OCI-LY7 (cell line): ENCODE measurements around the gene RAB40C. TPM values are rescaled to one million over a fixed set of nuclear protein-coding genes. Genes with fewer than 3 reads are reported as not detected.

Experiments
- BruUV-seq: library from RNA; stranded (reverse); fragments of 400-500 nt; replicated peaks from 2 replicates; lab custom pipeline; 2021; lab: Mats Ljungman, UMichigan
- CTCF ChIA-PET: fragments of 300-600 bp; sonication (Branson Sonifier 250); formaldehyde crosslinking; loops from one replicate; lab custom pipeline; 2022; ENCODE audit warnings: antibody characterized with exemption; ENCODE audit not compliant: unreplicated experiment; lab: Charles Lee
- POLR2A ChIA-PET: fragments of 300-600 bp; sonication (Branson Sonifier 250); formaldehyde crosslinking; loops from one replicate; lab custom pipeline; 2022; ENCODE audit warnings: antibody characterized with exemption; lab: Charles Lee
- DNase-seq: peaks from one replicate; pipeline ENCODE4 v3.0.0-alpha.2; 2015; ENCODE audit warnings: low spot score
- H2AFZ ChIP-seq: fragments of 200-600 bp; sonication (generic), shearing (Covaris generic); 2 replicates; pipeline ENCODE4 v1.6.1; 2014; ENCODE audit warnings: mild to moderate bottlenecking, antibody characterized with exemption, low read length, moderate library complexity
- H3K27ac ChIP-seq: fragments of 200-600 bp; sonication (generic); 2 replicates; pipeline ENCODE4 v1.5.1; 2014; ENCODE audit warnings: mixed run types, low read depth, mild to moderate bottlenecking, moderate library complexity, low read length, inconsistent platforms; ENCODE audit not compliant: poor library complexity, severe bottlenecking
- H3K36me3 ChIP-seq: fragments of 200-600 bp; sonication (generic); 2 replicates; pipeline ENCODE4 v1.6.1; 2014; ENCODE audit warnings: mild to moderate bottlenecking, antibody characterized with exemption, low read length, moderate library complexity, mixed read lengths; ENCODE audit not compliant: insufficient read depth
- H3K4me1 ChIP-seq: fragments of 200-600 bp; sonication (generic); 2 replicates; pipeline ENCODE4 v1.5.1; 2014; ENCODE audit warnings: mild to moderate bottlenecking, low read length; ENCODE audit not compliant: insufficient read depth, poor library complexity, severe bottlenecking
- H3K4me2 ChIP-seq: fragments of 200-600 bp; sonication (generic); 2 replicates; pipeline ENCODE4 v1.6.1; 2014; ENCODE audit warnings: mild to moderate bottlenecking, low read length
- H3K4me3 ChIP-seq: fragments of 200-600 bp; sonication (generic); 2 replicates; pipeline ENCODE4 v1.5.1; 2014; ENCODE audit warnings: mild to moderate bottlenecking, low read depth, low read length; ENCODE audit not compliant: poor library complexity, severe bottlenecking
- H3K79me2 ChIP-seq: fragments of 200-600 bp; sonication (generic); 2 replicates; pipeline ENCODE4 v1.6.1; 2016; ENCODE audit warnings: low read depth, mild to moderate bottlenecking, low read length, moderate library complexity, mixed read lengths; ENCODE audit not compliant: insufficient read depth
- H3K9me2 ChIP-seq: fragments of 200-600 bp; sonication (generic); 2 replicates; pipeline ENCODE4 v1.6.1; 2016; ENCODE audit warnings: mild to moderate bottlenecking, low read length, mixed read lengths; ENCODE audit not compliant: insufficient read depth
- H3K9me3 ChIP-seq: fragments of 200-600 bp; sonication (generic); 2 replicates; pipeline ENCODE4 v1.6.1; 2014; ENCODE audit warnings: mild to moderate bottlenecking, mixed run types, low read length, mixed read lengths
- H4K20me1 ChIP-seq: fragments of 200-600 bp; sonication (generic); 2 replicates; pipeline ENCODE4 v1.6.1; 2014; ENCODE audit warnings: mild to moderate bottlenecking, antibody characterized with exemption, low read length, moderate library complexity, mixed read lengths; ENCODE audit not compliant: insufficient read depth
- EZH2phosphoT487 ChIP-seq: fragments of 200-600 bp; sonication (generic); IDR thresholded peaks from 2 replicates; pipeline ENCODE4 v1.6.1; 2018; ENCODE audit warnings: low read depth, borderline replicate concordance, mild to moderate bottlenecking, mixed run types, antibody characterized with exemption, low read length, moderate library complexity, mixed read lengths
- intact Hi-C: fragments of 100-400 bp; cut with micrococcal nuclease; formaldehyde crosslinking; loops from one replicate; pipeline ENCODE4 v1.10.0; 2022; ENCODE audit not compliant: unreplicated experiment
- total RNA-seq, 2 experiments: library from RNA; depleted of rRNA in 1 of 2; stranded (reverse); fragments of >200 nt in 1 of 2; shearing (Covaris generic) in 1 of 2; gene quantifications; 2 replicates each; pipeline ENCODE4 v1.2.3, GENCODE V29; 2014 to 2022
- TF ChIP-seq, protein P1 (sequence below): fragments of 200-600 bp; sonication (generic); conservative IDR thresholded peaks from 2 replicates; pipeline ENCODE4 v1.5.1; 2014; ENCODE audit warnings: mild to moderate bottlenecking, antibody characterized with exemption, low read length, moderate library complexity, mixed read lengths

The RAB40C gene
- total RNA-seq, 2 experiments from 2014 or later, result 19.3 to 20.9 TPM

DNA sequence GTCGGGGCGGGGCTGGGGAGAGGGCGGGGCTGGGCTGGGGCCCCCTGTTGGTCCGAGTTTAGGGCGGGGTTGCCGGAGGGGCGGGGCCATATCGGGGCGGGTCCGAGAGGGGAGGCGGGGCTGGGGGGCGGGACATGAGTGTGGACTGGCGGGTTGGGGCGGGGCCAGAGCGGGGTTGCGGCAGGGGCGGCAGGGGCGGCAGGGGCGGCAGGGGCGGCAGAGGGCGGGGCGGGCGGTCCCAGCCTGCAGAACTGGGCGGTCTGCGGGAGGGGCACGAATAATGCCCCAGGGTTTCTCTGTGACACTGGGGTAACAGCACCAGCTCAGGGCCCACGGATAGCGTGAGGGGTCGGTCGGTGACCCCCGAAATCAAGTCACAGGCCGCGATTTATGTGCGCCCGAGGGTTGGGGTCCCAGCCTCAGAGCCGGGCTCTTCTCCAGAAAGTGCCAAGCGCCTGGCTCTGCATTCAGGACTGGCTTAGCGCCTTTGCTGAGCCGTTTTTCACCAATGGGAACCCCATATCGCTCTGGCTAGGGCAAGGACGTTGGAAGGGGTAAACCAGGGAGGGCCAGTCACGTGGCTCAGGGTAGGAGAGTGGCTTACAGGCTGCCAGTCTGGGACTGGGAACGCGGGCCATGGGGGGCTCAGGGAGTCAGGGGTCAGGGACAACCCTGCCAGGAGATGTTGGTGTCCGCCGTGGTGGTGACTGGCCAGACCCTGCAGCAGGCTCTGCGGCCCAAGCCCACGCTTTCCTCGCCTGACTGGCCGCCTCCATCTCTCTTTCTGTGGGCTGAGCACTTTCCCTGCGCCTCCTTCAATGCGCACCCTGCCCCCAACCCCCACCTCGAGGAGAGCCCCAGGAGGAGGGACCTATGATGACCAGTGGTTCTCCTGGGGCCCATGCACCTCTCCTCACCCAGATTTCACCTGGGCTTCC is 47.5 kb downstream of the RAB40C start:
- Histone ChIP-seq H3K9me3 (no peaks in the 10 kb centered on the region), H3K4me2 (peak overlapping the region; percentile 88), H3K36me3 (peaks cover 8% of the 10 kb centered on the region; the same call in 1 of the 2 replicates), H3K9me2 (no peaks in the 10 kb centered on the region), H3K4me3 (peak overlapping the region; percentile 87), H4K20me1 (no peaks in the 10 kb centered on the region), H3K4me1 (peaks cover 47% of the 10 kb centered on the region), H3K79me2 (peaks cover 8% of the 10 kb centered on the region; the same call in 1 of the 2 replicates), H2AFZ (0 out of 2 replicates have a peak overlapping the region, but pooled peaks have one; percentile 47), H3K27ac (peak overlapping the region; percentile 77)
- BruUV-seq, result no TSS peak
- ChIA-PET POLR2A (no interaction called here), CTCF (no interaction called here)
- intact Hi-C loops, result no loop called here
- TF ChIP-seq, protein P1, sequence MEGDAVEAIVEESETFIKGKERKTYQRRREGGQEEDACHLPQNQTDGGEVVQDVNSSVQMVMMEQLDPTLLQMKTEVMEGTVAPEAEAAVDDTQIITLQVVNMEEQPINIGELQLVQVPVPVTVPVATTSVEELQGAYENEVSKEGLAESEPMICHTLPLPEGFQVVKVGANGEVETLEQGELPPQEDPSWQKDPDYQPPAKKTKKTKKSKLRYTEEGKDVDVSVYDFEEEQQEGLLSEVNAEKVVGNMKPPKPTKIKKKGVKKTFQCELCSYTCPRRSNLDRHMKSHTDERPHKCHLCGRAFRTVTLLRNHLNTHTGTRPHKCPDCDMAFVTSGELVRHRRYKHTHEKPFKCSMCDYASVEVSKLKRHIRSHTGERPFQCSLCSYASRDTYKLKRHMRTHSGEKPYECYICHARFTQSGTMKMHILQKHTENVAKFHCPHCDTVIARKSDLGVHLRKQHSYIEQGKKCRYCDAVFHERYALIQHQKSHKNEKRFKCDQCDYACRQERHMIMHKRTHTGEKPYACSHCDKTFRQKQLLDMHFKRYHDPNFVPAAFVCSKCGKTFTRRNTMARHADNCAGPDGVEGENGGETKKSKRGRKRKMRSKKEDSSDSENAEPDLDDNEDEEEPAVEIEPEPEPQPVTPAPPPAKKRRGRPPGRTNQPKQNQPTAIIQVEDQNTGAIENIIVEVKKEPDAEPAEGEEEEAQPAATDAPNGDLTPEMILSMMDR, result no peak
- no peak for TF ChIP-seq EZH2phosphoT487
- peak; percentile 89 for DNase-seq

DNA sequence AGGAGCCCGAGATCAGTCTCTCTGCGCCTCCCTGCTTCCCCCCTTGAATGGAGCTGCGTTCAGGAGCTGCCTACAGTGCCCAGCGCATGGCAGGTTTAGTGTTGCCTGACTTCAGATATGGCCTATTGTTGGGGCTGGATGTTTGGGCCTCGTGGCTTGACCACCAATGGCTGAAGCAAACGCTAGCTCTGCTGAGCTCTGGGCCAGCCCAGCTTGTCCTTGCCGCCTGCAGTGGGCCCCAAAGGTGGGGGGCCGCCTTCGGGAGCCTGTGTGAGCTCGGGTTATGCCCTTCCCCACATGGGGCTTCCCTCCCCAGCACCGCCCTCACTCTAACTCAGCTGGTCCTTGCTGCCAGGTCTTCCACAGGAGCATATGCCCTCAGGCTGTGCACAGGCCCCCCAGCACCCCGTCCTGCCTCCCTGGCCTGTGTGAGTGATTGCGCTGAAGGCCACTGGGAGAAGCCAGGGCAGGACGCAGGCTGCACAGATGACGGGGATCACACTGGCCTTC is 48.2 kb downstream of the RAB40C start:
- intact Hi-C loops, result no loop called here
- peaks cover 8% of the 10 kb centered on the region; the same call in 1 of the 2 replicates for H3K36me3 ChIP-seq
- no peak overlapping the region for H2AFZ ChIP-seq
- peak overlapping the region; percentile 72; the same call in 1 of the 2 replicates for H3K4me2 ChIP-seq
- H3K27ac ChIP-seq, result peak overlapping the region; percentile 73
- TF ChIP-seq, protein P1, result no peak
- TF ChIP-seq EZH2phosphoT487, result no peak
- DNase-seq, result no peak
- peaks cover 51% of the 10 kb centered on the region for H3K4me1 ChIP-seq
- H3K9me3 ChIP-seq, result no peaks in the 10 kb centered on the region
- ChIA-PET POLR2A (no interaction called here), CTCF (no interaction called here)
- BruUV-seq, result no TSS peak
- peaks cover 8% of the 10 kb centered on the region; the same call in 1 of the 2 replicates for H3K79me2 ChIP-seq
- H4K20me1 ChIP-seq, result no peaks in the 10 kb centered on the region
- no peak overlapping the region for H3K4me3 ChIP-seq
- no peaks in the 10 kb centered on the region for H3K9me2 ChIP-seq
